ENCODE results near the gene MCOLN2.

DNA sequence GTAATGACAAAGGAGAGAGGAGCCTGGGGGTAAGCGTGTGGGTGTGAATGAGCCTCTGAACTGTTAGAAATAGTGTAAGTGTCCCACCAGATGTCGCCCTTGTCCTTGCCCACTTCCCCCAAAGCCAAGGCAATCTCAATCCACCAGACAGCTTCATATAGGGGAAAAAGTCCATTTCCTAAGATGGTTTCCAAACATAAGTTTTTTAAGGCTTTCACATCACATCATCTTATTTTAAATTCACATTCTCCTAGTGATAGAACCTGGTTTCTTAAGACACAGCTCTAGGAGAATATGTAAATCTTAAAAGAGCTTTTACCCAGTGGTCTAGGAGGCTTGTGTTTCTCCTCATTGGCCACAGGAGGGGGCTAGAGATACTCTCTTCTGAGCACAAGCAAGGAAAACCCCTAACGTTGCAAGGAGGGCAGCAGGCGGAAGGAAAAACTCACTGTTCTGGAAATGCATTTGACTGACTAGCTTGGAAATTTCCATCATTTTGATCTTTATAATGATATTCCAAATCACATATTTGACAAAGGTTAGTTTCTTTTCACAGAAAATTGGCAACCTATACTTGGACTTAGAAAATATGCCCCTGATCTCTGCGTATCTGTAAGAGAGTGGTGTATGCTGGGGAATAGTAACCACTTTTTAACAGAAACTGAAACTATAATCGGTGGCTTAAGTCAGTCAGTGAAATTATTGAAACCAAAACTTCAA, 52.0 kb downstream of the MCOLN2 start:
- TF ChIP-seq, protein P1, sequence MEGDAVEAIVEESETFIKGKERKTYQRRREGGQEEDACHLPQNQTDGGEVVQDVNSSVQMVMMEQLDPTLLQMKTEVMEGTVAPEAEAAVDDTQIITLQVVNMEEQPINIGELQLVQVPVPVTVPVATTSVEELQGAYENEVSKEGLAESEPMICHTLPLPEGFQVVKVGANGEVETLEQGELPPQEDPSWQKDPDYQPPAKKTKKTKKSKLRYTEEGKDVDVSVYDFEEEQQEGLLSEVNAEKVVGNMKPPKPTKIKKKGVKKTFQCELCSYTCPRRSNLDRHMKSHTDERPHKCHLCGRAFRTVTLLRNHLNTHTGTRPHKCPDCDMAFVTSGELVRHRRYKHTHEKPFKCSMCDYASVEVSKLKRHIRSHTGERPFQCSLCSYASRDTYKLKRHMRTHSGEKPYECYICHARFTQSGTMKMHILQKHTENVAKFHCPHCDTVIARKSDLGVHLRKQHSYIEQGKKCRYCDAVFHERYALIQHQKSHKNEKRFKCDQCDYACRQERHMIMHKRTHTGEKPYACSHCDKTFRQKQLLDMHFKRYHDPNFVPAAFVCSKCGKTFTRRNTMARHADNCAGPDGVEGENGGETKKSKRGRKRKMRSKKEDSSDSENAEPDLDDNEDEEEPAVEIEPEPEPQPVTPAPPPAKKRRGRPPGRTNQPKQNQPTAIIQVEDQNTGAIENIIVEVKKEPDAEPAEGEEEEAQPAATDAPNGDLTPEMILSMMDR (conservative IDR thresholded peaks at IDR 0.05; ENCODE audit: low read length), result peak; percentile 99
- no peak for TF ChIP-seq EZH2phosphoT487 (IDR thresholded peaks at IDR 0.05; ENCODE audit: borderline replicate concordance, low read depth, low read length)
